H9 (cell line): ENCODE data around the gene TRPV5. TPM values are rescaled to one million over a fixed set of nuclear protein-coding genes. Genes with fewer than 3 reads are reported as not detected.

Experiments
- DNase-seq: peaks from one replicate; pipeline ENCODE4 v3.0.0-alpha.2; 2017
- H2AFZ ChIP-seq: one replicate; pipeline ENCODE4 v1.6.1; 2013; ENCODE audit warnings: mild to moderate bottlenecking, low read length, control low read depth, moderate library complexity
- H2AK5ac ChIP-seq: 2 replicates; pipeline ENCODE4 v1.6.1; 2013; ENCODE audit warnings: low read length, control low read depth, mixed read lengths; ENCODE audit not compliant: insufficient read length
- H2BK120ac ChIP-seq: one replicate; pipeline ENCODE4 v1.6.1; 2013; ENCODE audit warnings: low read depth, mild to moderate bottlenecking, low read length, control low read depth, inconsistent platforms; ENCODE audit not compliant: poor library complexity, severe bottlenecking
- H2BK12ac ChIP-seq: 2 replicates; pipeline ENCODE4 v1.6.1; 2013; ENCODE audit warnings: low read length, control low read depth, mixed read lengths, low read depth; ENCODE audit not compliant: insufficient read length
- H2BK15ac ChIP-seq: 2 replicates; pipeline ENCODE4 v1.6.1; 2013; ENCODE audit warnings: low read depth, low read length, control low read depth
- H2BK20ac ChIP-seq: one replicate; pipeline ENCODE4 v1.6.1; 2013; ENCODE audit warnings: low read depth, mild to moderate bottlenecking, low read length, control low read depth, inconsistent platforms; ENCODE audit not compliant: poor library complexity, severe bottlenecking
- H2BK5ac ChIP-seq: 2 replicates; pipeline ENCODE4 v1.6.1; 2013; ENCODE audit warnings: low read length, control low read depth, mixed read lengths; ENCODE audit not compliant: insufficient read length
- H3K14ac ChIP-seq: 2 replicates; pipeline ENCODE4 v1.6.1; 2013; ENCODE audit warnings: low read length, control low read depth; ENCODE audit not compliant: insufficient read depth
- H3K18ac ChIP-seq: 2 replicates; pipeline ENCODE4 v1.6.1; 2013; ENCODE audit warnings: low read depth, mild to moderate bottlenecking, mixed read lengths, low read length, control low read depth; ENCODE audit not compliant: insufficient read length
- H3K23ac ChIP-seq: 2 replicates; pipeline ENCODE4 v1.6.1; 2013; ENCODE audit warnings: low read length, control low read depth, mixed read lengths, low read depth; ENCODE audit not compliant: insufficient read length
- H3K23me2 ChIP-seq: 2 replicates; pipeline ENCODE4 v1.6.1; 2013; ENCODE audit warnings: low read depth, mild to moderate bottlenecking, mixed read lengths, low read length, control low read depth; ENCODE audit not compliant: insufficient read length, poor library complexity, severe bottlenecking
- H3K27ac ChIP-seq: 2 replicates; pipeline ENCODE4 v1.5.1; 2013; ENCODE audit warnings: low read length, control low read depth, mixed read lengths, low read depth; ENCODE audit not compliant: insufficient read length
- H3K27me3 ChIP-seq: 2 replicates; pipeline ENCODE4 v1.6.1; 2013; ENCODE audit warnings: low read length, control low read depth, inconsistent platforms; ENCODE audit not compliant: insufficient read depth
- H3K4ac ChIP-seq: 2 replicates; pipeline ENCODE4 v1.6.1; 2013; ENCODE audit warnings: low read depth, mild to moderate bottlenecking, control low read depth, inconsistent platforms, low read length, moderate library complexity
- H3K4me1 ChIP-seq: 2 replicates; pipeline ENCODE4 v1.6.1; 2013; ENCODE audit warnings: low read length, control low read depth, inconsistent platforms; ENCODE audit not compliant: insufficient read depth
- H3K4me2 ChIP-seq: 2 replicates; pipeline ENCODE4 v1.6.1; 2013; ENCODE audit warnings: low read length, control low read depth, mixed read lengths; ENCODE audit not compliant: insufficient read length, insufficient read depth
- H3K56ac ChIP-seq: 2 replicates; pipeline ENCODE4 v1.6.1; 2013; ENCODE audit warnings: low read depth, mild to moderate bottlenecking, mixed read lengths, low read length, control low read depth; ENCODE audit not compliant: insufficient read length
- H3K79me1 ChIP-seq: 2 replicates; pipeline ENCODE4 v1.6.1; 2013; ENCODE audit warnings: low read depth, mild to moderate bottlenecking, moderate library complexity, low read length, control low read depth, inconsistent platforms; ENCODE audit not compliant: insufficient read depth, poor library complexity, severe bottlenecking
- H3K79me2 ChIP-seq: 2 replicates; pipeline ENCODE4 v1.6.1; 2013; ENCODE audit warnings: low read length, control low read depth, inconsistent platforms; ENCODE audit not compliant: insufficient read depth
- H3K9ac ChIP-seq: 2 replicates; pipeline ENCODE4 v1.6.1; 2013; ENCODE audit warnings: low read length, control low read depth, mixed read lengths; ENCODE audit not compliant: insufficient read length; ENCODE audit errors: extremely low read depth
- H3K9me3 ChIP-seq: one replicate; pipeline ENCODE4 v1.6.1; 2013; ENCODE audit warnings: low read depth, low read length, inconsistent platforms; ENCODE audit not compliant: control insufficient read depth
- H3T11ph ChIP-seq: one replicate; pipeline ENCODE4 v1.6.1; 2013; ENCODE audit warnings: mild to moderate bottlenecking, low read length, control low read depth, inconsistent platforms
- H4K20me1 ChIP-seq: one replicate; pipeline ENCODE4 v1.6.1; 2013; ENCODE audit not compliant: control insufficient read depth, insufficient read length, insufficient read depth
- H4K5ac ChIP-seq: 2 replicates; pipeline ENCODE4 v1.6.1; 2013; ENCODE audit warnings: low read depth, mild to moderate bottlenecking, mixed read lengths, low read length, control low read depth; ENCODE audit not compliant: insufficient read length
- H4K8ac ChIP-seq: replicated peaks from 2 replicates; pipeline ENCODE4 v1.6.1; 2013; ENCODE audit warnings: low read length, control low read depth, mixed read lengths, low read depth; ENCODE audit not compliant: insufficient read length
- H4K91ac ChIP-seq: 2 replicates; pipeline ENCODE4 v1.6.1; 2013; ENCODE audit warnings: low read depth, mild to moderate bottlenecking, moderate library complexity, mixed read lengths, low read length, control low read depth; ENCODE audit not compliant: insufficient read length
- H3K27ac Mint-ChIP-seq, 3 experiments: 2 replicates in 2 of 3; 3 replicates in 1 of 3; pipeline ENCODE4 v1.8.0; 2020 to 2021; ENCODE audit warnings: mixed read lengths in 3 of 3, mild to moderate bottlenecking in 1 of 3, moderate library complexity in 1 of 3
- H3K27me3 Mint-ChIP-seq: 2 replicates; pipeline ENCODE4 v1.8.0; 2021; ENCODE audit warnings: low read depth, mild to moderate bottlenecking, moderate library complexity, mixed read lengths
- H3K36me3 Mint-ChIP-seq, 3 experiments: 2 replicates in 2 of 3; 3 replicates in 1 of 3; pipeline ENCODE4 v1.8.0; 2020 to 2021; ENCODE audit warnings: low read depth in 3 of 3, mixed read lengths in 3 of 3; ENCODE audit not compliant: insufficient read depth in 1 of 3
- H3K4me1 Mint-ChIP-seq, 2 experiments: 2 replicates each; pipeline ENCODE4 v1.8.0; 2020; ENCODE audit warnings: mixed read lengths in 2 of 2
- H3K4me3 Mint-ChIP-seq, 2 experiments: 2 replicates in 1 of 2; 3 replicates in 1 of 2; pipeline ENCODE4 v1.8.0; 2020 to 2021; ENCODE audit warnings: mild to moderate bottlenecking in 2 of 2, mixed read lengths in 2 of 2, moderate library complexity in 1 of 2
- H3K9me3 Mint-ChIP-seq, 2 experiments: 2 replicates in 1 of 2; 3 replicates in 1 of 2; pipeline ENCODE4 v1.8.0; 2020; ENCODE audit warnings: mild to moderate bottlenecking in 2 of 2, mixed read lengths in 2 of 2, moderate library complexity in 1 of 2
- WGBS: extraction: QIAGEN DNeasy Blood & Tissue Kit; methylation state at CpG from one replicate; pipeline ENCODE4 v1.1.7; 2013; ENCODE audit warnings: missing lambda C conversion rate, low lambda C conversion rate, mixed read lengths; ENCODE audit not compliant: insufficient read length; ENCODE audit errors: extremely low coverage; 5-methylcytosine and 5-hydroxymethylcytosine counted together
- total RNA-seq: library from RNA; stranded (reverse); gene quantifications from 2 replicates; pipeline ENCODE4 v1.2.1, GENCODE V29; 2021
- TF ChIP-seq, protein P1 (sequence below): fragments of 200-600 bp; sonication (generic); conservative IDR thresholded peaks from 3 replicates; pipeline ENCODE4 v1.8.0; 2021; ENCODE audit warnings: antibody characterized with exemption, mild to moderate bottlenecking

Gene TRPV5
- total RNA-seq, 1 experiment from 2014 or later: not detected

DNA sequence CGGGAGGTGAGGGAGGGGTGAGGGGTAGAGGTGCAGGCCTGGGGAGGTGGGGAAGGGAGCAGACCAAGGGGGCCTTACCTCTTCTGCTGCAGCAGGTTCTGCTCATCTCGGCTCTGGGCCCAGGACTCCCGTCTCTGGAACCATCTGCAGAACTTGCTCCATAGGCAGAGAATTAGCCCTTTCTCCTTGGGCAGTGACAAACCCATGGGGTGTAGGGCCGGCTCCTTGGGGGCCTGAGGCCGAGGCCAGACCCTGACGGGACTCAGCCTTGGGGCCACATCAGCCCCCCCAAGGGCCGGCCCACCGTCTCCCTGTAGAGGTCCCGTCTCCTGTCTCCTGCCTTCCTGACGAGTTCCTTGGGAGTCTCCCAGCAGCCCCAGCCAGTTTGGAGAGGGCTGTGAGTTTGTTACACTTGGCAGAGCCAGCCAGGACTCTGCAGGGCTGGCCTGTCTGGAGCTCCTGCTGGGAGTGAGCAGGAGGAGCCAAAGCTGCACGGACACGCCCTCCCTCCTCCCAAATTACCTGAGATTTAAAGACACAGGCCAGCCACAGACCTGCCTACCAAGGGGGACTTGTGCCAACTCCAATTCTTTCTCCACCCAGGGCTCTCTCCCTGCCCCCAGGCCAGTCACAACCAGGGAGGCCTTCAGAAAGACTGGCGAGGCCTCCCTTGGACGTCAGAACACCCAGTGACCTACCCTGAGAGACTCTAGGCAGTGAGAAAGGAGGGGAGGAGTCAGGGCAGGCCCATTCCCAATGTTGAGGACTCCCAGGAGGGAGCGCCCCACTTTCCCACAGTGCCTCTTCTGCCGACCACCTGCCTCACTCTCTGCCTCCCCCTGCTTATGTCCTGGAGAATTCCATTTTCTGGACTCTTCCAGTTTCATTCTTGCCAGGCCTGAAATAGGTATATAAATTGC is 48.0 kb downstream of the TRPV5 start, which contains the start of gene TRPV6:
TSS of gene TRPV6 (minus strand) at position 435 of the 920 bp plus-strand sequence.
- Histone ChIP-seq H4K20me1 (peaks cover 2% of the 10 kb centered on the region), H3K79me1 (no peaks in the 10 kb centered on the region), H2BK120ac (no peak within 1 kb of the TSS), H2BK20ac (no peak within 1 kb of the TSS), H4K8ac (no peak within 1 kb of the TSS), H3K56ac (no peak within 1 kb of the TSS), H3K27ac (no peak within 1 kb of the TSS), H3T11ph (no peak within 1 kb of the TSS), H2BK12ac (no peak within 1 kb of the TSS), H3K23me2 (peaks cover 3% of the 10 kb centered on the region), H4K91ac (no peak within 1 kb of the TSS), H3K23ac (no peak within 1 kb of the TSS), H3K9me3 (no peaks in the 10 kb centered on the region), H2BK5ac (no peak within 1 kb of the TSS), H4K5ac (no peak within 1 kb of the TSS), H3K79me2 (no peaks in the 10 kb centered on the region; the same call in 1 of the 2 replicates), H3K4me1 (no peaks in the 10 kb centered on the region; the same call in 1 of the 2 replicates), H3K18ac (no peak within 1 kb of the TSS), H2AK5ac (no peak within 1 kb of the TSS), H2AFZ (peak within 1 kb of the TSS; percentile 5), H3K14ac (peak within 1 kb of the TSS; percentile 37; the same call in 1 of the 2 replicates), H3K27me3 (no peaks in the 10 kb centered on the region), H2BK15ac (no peak within 1 kb of the TSS), H3K4me2 (no peak within 1 kb of the TSS), H3K4ac (no peak within 1 kb of the TSS), H3K9ac (no peak within 1 kb of the TSS)
- TF ChIP-seq, protein P1, sequence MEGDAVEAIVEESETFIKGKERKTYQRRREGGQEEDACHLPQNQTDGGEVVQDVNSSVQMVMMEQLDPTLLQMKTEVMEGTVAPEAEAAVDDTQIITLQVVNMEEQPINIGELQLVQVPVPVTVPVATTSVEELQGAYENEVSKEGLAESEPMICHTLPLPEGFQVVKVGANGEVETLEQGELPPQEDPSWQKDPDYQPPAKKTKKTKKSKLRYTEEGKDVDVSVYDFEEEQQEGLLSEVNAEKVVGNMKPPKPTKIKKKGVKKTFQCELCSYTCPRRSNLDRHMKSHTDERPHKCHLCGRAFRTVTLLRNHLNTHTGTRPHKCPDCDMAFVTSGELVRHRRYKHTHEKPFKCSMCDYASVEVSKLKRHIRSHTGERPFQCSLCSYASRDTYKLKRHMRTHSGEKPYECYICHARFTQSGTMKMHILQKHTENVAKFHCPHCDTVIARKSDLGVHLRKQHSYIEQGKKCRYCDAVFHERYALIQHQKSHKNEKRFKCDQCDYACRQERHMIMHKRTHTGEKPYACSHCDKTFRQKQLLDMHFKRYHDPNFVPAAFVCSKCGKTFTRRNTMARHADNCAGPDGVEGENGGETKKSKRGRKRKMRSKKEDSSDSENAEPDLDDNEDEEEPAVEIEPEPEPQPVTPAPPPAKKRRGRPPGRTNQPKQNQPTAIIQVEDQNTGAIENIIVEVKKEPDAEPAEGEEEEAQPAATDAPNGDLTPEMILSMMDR: 0 out of 3 replicates have a peak, but pooled peaks have one; percentile 14
- H3K4me3 Mint-ChIP-seq: peak within 1 kb of the TSS in 1 of 2 experiments; percentile 45; a peak in 2 of 5 replicates
- no peak within 1 kb of the TSS; a peak in 1 of 7 replicates for H3K27ac Mint-ChIP-seq
- H3K9me3 Mint-ChIP-seq: peaks cover 0 to 4% of the 10 kb centered on the region in 2 experiments; a peak in 2 of 5 replicates
- H3K36me3 Mint-ChIP-seq: peaks cover 0 to 2% (median 0%) of the 10 kb centered on the region in 3 experiments; a peak in 2 of 7 replicates
- no CpG with 5 or more reads among the region's 16 CpGs for WGBS
- H3K4me1 Mint-ChIP-seq: peaks cover 12 to 17% of the 10 kb centered on the region in 2 experiments
- peaks cover 11% of the 10 kb centered on the region; the same call in 1 of the 2 replicates for H3K27me3 Mint-ChIP-seq
- DNase-seq: peak; percentile 83
